22Rv1 (cell line): Measurements from ENCODE around the gene GBA3.

ENCODE experiments used
- ZFX ChIP-seq: fragments of 450-650 bp; IDR thresholded peaks from 2 replicates; pipeline ENCODE4 v1.6.1; 2017; ENCODE audit warnings: antibody characterized with exemption, borderline replicate concordance
- TF ChIP-seq, protein P1 (sequence below): fragments of 450-650 bp; IDR thresholded peaks from 2 replicates; pipeline ENCODE4 v1.5.1; 2017; ENCODE audit warnings: mild to moderate bottlenecking

DNA sequence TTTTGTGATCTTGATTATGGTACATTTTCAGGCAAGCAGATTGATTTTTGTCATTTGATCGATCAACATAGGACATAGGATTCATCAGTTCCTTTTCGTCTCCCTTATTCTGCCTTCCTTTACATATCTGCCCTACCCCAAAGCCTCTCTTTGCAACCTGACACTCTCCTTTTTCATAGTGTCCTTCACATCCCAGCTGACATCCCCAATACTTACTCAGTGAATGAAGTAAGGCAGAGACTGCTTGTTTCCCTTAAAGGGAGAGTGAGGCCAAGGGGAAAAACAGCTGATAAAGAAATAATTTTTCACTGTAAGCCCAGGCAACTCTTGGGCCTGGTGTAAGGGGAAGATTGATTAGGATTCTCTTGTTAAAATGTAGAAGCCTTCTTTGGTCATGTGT lies 69.8 kb downstream of the GBA3 start:
- TF ChIP-seq, protein P1, sequence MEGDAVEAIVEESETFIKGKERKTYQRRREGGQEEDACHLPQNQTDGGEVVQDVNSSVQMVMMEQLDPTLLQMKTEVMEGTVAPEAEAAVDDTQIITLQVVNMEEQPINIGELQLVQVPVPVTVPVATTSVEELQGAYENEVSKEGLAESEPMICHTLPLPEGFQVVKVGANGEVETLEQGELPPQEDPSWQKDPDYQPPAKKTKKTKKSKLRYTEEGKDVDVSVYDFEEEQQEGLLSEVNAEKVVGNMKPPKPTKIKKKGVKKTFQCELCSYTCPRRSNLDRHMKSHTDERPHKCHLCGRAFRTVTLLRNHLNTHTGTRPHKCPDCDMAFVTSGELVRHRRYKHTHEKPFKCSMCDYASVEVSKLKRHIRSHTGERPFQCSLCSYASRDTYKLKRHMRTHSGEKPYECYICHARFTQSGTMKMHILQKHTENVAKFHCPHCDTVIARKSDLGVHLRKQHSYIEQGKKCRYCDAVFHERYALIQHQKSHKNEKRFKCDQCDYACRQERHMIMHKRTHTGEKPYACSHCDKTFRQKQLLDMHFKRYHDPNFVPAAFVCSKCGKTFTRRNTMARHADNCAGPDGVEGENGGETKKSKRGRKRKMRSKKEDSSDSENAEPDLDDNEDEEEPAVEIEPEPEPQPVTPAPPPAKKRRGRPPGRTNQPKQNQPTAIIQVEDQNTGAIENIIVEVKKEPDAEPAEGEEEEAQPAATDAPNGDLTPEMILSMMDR: no peak
- no peak for TF ChIP-seq ZFX
